ENCODE results near the gene VPS33A.
"Not testable (repeated sequence)": the region's sequence is repeated elsewhere in the genome, so short reads cannot be mapped to it uniquely, and the experiment has no call there.

VPS33A gene

DNA sequence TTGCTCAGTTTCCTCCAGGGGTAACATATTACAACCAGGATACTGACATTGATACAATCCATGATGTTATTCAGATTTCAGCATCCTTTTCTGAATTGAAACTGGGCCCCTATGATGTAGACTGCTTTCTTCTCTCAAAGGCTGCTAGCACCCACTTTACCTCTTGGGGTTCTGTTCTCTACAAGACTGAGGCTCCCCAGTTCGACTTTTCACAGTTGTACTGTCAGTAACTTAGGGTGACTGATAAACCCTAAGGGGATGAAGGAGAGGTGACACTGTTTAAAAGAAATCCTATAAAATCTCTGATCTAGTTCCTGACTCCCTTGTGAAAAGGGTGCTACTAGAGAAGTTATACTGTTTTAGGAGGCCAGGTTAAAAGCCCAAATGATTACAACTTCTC lies 818 bp downstream of the VPS33A start:
- H3K9me3 ChIP-seq (ENCODE audit: severe bottlenecking), result no peaks in the 10 kb centered on the region
- TF ChIP-seq, protein P1, sequence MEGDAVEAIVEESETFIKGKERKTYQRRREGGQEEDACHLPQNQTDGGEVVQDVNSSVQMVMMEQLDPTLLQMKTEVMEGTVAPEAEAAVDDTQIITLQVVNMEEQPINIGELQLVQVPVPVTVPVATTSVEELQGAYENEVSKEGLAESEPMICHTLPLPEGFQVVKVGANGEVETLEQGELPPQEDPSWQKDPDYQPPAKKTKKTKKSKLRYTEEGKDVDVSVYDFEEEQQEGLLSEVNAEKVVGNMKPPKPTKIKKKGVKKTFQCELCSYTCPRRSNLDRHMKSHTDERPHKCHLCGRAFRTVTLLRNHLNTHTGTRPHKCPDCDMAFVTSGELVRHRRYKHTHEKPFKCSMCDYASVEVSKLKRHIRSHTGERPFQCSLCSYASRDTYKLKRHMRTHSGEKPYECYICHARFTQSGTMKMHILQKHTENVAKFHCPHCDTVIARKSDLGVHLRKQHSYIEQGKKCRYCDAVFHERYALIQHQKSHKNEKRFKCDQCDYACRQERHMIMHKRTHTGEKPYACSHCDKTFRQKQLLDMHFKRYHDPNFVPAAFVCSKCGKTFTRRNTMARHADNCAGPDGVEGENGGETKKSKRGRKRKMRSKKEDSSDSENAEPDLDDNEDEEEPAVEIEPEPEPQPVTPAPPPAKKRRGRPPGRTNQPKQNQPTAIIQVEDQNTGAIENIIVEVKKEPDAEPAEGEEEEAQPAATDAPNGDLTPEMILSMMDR (IDR thresholded peaks at IDR 0.05; ENCODE audit: poor library complexity, severe bottlenecking), result no peak
- no peak for ATAC-seq (ENCODE audit: low read depth)
- H3K4me3 ChIP-seq (ENCODE audit: severe bottlenecking), result peak overlapping the region; percentile 67
- H3K27me3 ChIP-seq (ENCODE audit: insufficient read depth, poor library complexity, severe bottlenecking), result no peaks in the 10 kb centered on the region
- H3K27ac ChIP-seq (ENCODE audit: poor library complexity, severe bottlenecking), result peak overlapping the region; percentile 55
- H3K36me3 ChIP-seq (ENCODE audit: low read depth), result peaks cover 20% of the 10 kb centered on the region
- H3K4me1 ChIP-seq (ENCODE audit: insufficient read depth, poor library complexity, severe bottlenecking), result no peaks in the 10 kb centered on the region
- DNase-seq (ENCODE audit: low spot score), result no peak

DNA sequence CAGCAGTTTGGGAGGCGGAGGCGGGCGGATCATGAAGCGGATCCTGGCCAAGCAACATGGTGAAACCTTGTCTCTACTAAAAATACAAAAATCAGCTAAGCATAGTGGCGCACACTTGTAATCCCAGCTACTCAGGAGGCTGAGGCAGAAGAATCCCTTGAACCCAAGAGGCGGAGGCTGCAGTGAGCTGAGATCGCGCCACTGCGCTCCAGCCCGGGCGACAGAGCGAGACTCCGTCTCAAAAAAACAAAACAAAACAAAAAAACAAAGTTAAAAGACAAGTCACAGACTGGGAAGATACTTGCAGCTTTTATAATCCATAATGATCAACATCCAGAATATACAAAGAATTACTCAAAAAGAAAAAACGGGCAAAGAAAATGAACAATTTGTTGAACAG lies 5.6 kb downstream of the VPS33A start:
- H3K4me3 ChIP-seq (ENCODE audit: severe bottlenecking); H3K4me1 ChIP-seq (ENCODE audit: insufficient read depth, poor library complexity, severe bottlenecking); DNase-seq (ENCODE audit: low spot score); H3K27ac ChIP-seq (ENCODE audit: poor library complexity, severe bottlenecking); H3K9me3 ChIP-seq (ENCODE audit: severe bottlenecking); H3K27me3 ChIP-seq (ENCODE audit: insufficient read depth, poor library complexity, severe bottlenecking); ATAC-seq (ENCODE audit: low read depth): not testable (repeated sequence)
- peaks cover 47% of the 10 kb centered on the region for H3K36me3 ChIP-seq (ENCODE audit: low read depth)

DNA sequence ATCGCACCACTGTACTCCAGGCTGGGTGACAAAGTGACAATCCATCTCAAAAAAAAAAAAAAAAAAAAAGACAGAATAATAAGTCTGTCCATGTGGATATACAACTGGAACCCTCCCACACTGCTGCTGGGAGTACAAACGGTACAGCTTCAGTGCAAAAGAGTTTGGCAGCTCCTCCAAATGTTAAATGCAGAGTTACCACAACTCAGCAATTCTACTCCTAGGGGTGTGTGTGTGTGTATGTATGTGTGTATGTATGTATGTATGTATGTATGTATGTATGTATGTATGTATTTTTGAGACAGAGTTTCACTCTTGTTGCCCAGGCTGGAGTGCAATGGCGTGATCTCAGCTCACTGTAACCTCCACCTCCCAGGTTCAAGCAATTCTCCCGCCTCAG lies 7.4 kb downstream of the VPS33A start:
- not testable (repeated sequence) for H3K4me1 ChIP-seq (ENCODE audit: insufficient read depth, poor library complexity, severe bottlenecking); ATAC-seq (ENCODE audit: low read depth); DNase-seq (ENCODE audit: low spot score); H3K9me3 ChIP-seq (ENCODE audit: severe bottlenecking); H3K27me3 ChIP-seq (ENCODE audit: insufficient read depth, poor library complexity, severe bottlenecking); H3K27ac ChIP-seq (ENCODE audit: poor library complexity, severe bottlenecking); H3K4me3 ChIP-seq (ENCODE audit: severe bottlenecking)
- peaks cover 47% of the 10 kb centered on the region for H3K36me3 ChIP-seq (ENCODE audit: low read depth)

DNA sequence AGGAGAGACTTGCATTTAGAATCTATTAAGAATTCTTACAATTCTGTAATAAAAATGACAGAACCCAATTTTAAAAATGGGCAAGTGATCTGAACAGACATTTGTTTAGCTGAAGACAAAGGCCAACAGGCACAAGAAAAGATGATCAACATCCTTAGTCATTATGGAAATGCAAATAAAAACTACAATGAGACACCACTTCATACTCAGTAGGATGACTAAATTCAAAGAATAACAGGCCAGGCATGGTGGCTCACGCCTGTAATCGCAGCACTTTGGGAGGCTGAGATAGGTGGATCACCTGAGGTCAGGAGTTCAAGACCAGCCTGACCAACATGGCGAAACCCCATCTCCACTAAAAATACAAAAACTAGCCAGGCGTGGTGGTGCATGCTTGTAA lies 7.8 kb downstream of the VPS33A start:
- not testable (repeated sequence) for H3K4me1 ChIP-seq (ENCODE audit: insufficient read depth, poor library complexity, severe bottlenecking); ATAC-seq (ENCODE audit: low read depth)
- peaks cover 43% of the 10 kb centered on the region for H3K36me3 ChIP-seq (ENCODE audit: low read depth)

DNA sequence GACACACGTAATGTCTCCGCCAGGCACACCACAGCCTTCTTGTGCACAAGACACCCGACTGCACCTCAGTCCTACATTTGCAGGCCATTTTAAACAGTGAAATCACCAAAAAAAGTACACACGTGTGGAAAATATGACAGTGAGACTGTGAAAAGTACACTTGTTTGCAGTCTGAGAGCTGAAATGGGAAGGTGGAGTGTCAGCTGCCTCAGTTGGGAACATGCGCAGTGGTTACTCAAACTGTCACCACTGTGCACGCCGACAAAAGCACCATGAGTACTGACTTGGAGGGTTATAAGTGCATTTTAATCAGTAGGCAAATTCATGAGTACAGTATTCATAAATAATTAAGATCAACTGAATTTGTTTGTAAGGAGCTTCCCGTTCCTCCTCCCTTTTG lies 15.8 kb downstream of the VPS33A start:
- ATAC-seq (ENCODE audit: low read depth) (no peak), DNase-seq (ENCODE audit: low spot score) (no peak)
- H3K4me3 ChIP-seq (ENCODE audit: severe bottlenecking), result no peak overlapping the region
- no peak overlapping the region for H3K27ac ChIP-seq (ENCODE audit: poor library complexity, severe bottlenecking)
- H3K27me3 ChIP-seq (ENCODE audit: insufficient read depth, poor library complexity, severe bottlenecking), result no peaks in the 10 kb centered on the region
- H3K36me3 ChIP-seq (ENCODE audit: low read depth), result peaks cover 10% of the 10 kb centered on the region
- no peaks in the 10 kb centered on the region for H3K4me1 ChIP-seq (ENCODE audit: insufficient read depth, poor library complexity, severe bottlenecking)
- H3K9me3 ChIP-seq (ENCODE audit: severe bottlenecking), result no peaks in the 10 kb centered on the region
- TF ChIP-seq, protein P1 (IDR thresholded peaks at IDR 0.05; ENCODE audit: poor library complexity, severe bottlenecking), result no peak

More for the DNA sequence above, 7.8 kb downstream of the VPS33A start:
- not testable (repeated sequence) for H3K4me3 ChIP-seq (ENCODE audit: severe bottlenecking); H3K27ac ChIP-seq (ENCODE audit: poor library complexity, severe bottlenecking); H3K9me3 ChIP-seq (ENCODE audit: severe bottlenecking); DNase-seq (ENCODE audit: low spot score); H3K27me3 ChIP-seq (ENCODE audit: insufficient read depth, poor library complexity, severe bottlenecking)

DNA sequence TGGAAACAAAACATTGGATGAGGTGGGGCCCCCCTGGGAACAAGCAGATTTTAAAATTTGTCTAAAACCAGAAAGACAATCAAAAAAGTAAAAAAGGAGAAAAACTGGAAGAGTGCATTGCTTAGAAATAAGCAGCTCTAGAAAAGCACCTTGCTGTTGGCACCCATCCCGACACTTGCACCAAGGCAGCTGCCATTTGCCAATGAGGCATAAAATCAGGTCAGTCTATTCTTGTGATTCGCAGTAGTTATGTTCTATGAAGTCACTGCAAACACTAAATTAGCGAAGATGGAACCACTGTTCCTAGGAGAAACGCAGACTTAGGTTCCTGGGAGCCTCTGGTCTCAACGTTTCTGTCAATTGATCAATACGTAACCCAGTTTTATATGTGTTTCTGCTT lies 16.2 kb downstream of the VPS33A start:
- DNase-seq (ENCODE audit: low spot score) (no peak), ATAC-seq (ENCODE audit: low read depth) (no peak)
- Histone ChIP-seq H3K9me3 (ENCODE audit: severe bottlenecking) (no peaks in the 10 kb centered on the region), H3K36me3 (ENCODE audit: low read depth) (peaks cover 10% of the 10 kb centered on the region), H3K4me1 (ENCODE audit: insufficient read depth, poor library complexity, severe bottlenecking) (no peaks in the 10 kb centered on the region), H3K27me3 (ENCODE audit: insufficient read depth, poor library complexity, severe bottlenecking) (no peaks in the 10 kb centered on the region), H3K4me3 (ENCODE audit: severe bottlenecking) (no peak overlapping the region), H3K27ac (ENCODE audit: poor library complexity, severe bottlenecking) (no peak overlapping the region)
- TF ChIP-seq, protein P1 (IDR thresholded peaks at IDR 0.05; ENCODE audit: poor library complexity, severe bottlenecking), result no peak

Data from RWPE2 (cell line).